T follicular helper cell (primary cell): Measurements from ENCODE around the gene IL4R.
"Not testable (repeated sequence)": the region's sequence is repeated elsewhere in the genome, so short reads cannot be mapped to it uniquely, and the experiment has no call there.

Source experiments
- DNase-seq: peaks from one replicate; pipeline ENCODE4 v3.0.0-alpha.2; 2020; ENCODE audit warnings: low read depth

Gene IL4R

DNA sequence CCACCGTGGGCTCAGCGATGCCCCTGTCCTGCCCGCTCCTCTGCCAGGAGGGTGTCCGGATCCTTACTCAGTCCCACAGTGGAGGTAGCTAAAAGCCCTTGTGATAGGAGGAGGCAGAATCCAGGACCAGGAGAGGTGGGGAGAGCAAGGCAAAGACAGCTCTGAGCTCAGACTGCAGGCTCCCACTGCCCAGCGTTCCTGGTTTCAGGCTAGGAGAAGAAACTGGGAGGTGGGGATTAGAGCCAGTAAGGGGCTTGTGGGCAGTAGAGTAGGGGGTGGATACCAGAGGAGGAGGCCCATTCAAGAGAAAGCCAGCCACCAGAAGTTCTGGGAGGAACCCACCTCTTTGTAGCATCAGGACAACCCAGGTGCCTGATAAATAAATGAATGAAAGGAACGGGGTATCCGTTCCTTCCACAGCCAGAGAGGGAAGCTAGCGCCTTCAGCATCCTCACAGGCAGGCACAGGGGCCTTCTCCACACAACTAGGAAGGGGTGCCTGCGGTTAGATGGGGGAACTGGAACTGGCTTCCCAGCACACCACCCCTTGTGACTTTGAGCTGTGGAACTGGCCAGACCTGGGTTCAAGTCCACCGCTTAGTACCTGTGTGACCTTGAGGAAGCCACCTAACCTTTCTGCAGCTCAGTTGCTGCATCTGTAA, 90.5 kb downstream of the IL4R start:
- no peak for DNase-seq

DNA sequence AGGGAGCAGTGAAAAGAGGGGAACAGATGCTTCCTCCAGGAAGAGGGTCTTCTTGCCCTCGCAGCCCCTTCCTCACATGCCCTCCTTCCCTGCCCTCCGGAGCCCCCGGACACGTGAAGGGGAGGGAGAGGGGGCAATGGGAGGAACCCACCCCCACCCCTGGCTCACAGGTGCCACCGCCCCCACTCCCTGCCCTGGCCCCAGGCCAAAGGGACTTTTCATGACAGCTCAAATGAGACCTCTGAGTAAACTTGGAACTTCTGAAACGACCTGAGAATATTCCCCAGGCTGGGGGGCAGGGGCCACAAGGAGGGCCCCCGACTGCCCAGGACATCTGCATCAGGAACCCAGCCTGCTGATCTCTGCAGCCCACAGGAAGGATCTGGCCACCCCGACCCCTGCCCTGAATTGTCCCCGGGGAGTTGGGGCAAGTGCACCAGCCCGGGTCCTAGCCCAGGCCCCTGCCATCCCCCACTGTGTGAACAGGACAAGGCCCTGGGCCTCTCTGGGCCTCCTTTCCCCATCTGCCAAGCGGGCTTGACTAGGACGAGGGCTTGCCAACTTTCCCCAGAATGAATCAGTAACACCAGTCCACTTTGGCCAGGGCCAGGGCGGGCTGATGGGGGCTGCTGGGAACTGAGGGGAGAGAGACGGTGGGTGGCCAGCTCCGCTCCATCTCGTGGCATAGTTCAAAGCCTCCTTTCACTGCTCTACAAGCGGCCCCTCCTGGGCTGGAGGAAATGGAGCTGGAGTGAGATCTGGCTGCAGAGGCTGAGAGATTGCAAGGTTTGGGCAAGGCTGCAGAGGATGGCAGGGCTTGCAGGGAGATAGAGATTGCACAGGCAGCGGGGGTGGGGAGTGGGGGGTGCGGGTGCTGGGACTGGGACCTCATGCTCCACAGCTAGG, 92.0 kb downstream of the IL4R start:
- no peak for DNase-seq

DNA sequence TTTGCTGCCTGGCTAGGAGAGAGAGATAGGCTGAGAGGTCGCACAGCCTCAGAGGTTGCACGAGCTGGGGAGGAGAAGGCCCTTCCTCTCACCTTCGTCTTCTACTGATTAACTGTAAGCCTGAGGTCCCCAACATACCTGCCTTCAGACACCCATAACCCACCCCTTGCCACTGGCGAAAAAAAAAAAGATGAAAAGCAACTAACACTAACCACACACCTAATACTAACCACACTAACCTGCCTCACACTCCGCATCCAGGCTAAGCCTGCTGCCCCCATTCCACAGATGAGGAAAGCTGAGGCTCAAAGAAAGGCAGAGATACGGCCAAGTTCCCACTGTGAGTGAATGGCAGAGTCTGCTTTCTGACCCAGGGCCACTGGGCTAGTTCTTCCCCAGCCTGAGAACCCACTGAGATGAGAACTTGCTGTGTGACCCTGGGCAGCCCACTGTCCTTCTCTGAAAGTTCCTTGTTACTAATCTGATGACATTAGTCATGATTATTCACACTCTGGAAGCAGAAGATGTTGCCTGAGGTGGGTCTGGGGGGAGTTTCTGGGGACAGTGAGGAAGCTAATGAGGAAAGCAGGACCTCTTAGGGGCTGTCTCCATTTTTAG, 92.8 kb downstream of the IL4R start:
- no peak for DNase-seq

GRCh38 chr16:27407133-27407532, 93.4 kb downstream of the IL4R start:
- DNase-seq = no peak

DNA sequence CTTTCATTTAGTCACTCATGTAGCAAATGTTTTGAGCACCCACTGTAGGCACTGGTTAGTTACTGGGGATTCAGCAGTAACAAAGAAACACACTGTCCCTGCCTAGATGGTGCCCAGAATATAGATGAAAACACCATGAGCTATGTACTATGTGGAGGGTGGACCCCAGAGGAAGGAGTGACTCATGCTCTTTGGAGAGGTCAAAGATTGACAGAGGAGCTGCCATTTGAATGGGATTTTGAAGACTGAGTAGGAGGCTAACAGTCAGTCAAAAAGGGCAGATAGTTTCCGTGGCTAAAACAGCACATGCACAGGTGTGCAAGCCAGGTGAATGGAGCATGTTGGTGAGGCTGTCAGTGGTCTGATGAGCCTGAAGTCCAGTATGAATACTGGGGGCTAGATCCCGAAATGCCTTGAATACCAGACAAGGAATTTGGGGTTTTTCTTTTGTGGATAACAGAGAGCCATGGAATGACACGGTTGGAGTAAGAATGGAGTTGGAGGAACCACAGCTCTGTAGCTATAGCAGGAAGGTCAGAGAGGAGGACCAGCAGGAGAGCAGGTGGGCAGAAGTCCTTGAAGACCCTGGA, 94.3 kb downstream of the IL4R start:
- no peak for DNase-seq

DNA sequence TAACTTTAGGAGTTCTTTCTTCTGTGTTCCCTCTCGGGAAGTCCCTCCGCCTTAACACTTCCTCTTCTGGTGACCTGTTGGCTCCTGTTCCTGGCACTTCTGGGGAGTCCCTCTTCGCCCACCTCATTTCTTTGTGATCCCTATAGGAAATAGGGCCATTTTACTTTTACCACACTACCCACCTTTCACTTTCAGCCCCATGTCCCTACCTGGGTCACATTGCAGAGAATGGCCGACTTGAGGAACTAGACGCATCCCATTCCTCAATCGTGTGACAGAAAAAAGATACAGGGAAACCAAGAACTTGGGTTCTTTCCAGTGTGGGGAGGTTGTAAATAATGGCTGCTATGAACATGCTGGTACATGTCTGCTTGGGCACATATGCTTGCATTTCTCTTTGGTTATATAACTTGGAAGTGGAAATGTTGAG, 94.8 kb downstream of the IL4R start:
- DNase-seq = no peak

DNA sequence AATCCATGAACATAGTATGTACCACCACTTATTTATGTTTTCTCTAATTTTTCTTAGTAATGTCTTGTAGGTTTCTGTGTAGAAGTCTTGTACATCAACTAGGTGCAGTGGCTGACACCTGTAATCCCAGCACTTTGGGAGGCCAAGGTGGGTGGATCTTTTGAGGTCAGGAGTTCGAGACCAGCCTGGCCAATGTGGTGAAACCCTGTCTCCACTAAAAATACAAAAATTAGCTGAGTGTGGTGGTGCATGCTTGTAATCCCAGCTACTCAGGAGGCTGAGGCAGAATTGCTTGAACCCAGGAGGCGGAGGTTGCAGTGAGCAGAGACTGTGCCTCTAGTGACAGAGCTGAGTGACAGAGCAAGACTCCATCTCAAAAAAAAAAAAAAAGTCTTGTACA, 96.2 kb downstream of the IL4R start:
- DNase-seq = not testable (repeated sequence)

- no peak for DNase-seq
Measured at GRCh38 chr16:27410761-27411160, 97.0 kb downstream of the IL4R start.

DNA sequence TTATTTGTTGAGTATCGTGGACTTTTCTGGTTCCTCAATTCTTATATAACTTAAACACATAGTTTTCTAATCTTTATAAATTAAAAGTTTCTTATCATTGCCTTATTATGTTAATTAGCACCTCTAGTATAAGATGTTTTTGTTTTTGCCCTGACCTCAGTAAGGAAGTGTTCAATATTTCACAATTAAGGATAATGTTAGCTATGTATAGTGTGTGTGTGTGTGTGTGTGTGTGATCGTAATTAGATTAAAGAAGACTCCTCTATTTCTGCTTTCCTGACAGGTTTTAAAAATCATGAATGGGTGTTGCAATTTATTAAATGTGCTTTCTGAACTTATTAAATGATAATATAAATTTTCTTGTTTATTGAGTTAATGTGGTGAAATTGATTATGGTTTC, 100.2 kb downstream of the IL4R start:
- DNase-seq = no peak
